ENCODE data around the gene ALPP.
"Not testable (repeated sequence)": the region's sequence is repeated elsewhere in the genome, so short reads cannot be mapped to it uniquely, and the experiment has no call there.

Gene ALPP

DNA sequence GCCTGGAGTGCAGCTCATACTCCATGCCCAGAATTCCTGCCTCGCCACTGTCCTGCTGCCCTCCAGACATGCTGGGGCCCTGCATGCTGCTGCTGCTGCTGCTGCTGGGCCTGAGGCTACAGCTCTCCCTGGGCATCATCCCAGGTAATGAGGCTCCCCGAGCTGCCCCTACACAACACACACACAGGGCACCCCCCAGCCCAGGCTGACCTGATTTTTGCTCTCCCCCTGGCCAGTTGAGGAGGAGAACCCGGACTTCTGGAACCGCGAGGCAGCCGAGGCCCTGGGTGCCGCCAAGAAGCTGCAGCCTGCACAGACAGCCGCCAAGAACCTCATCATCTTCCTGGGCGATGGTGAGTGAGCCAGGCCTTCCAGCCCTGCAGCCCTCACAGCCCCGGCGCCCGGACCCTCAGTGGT lies at the start of gene ALPP:
TSS of gene ALPP (plus strand) at position 17 of the 417 bp plus-strand sequence. CDS start at position 69, 52 bp downstream.
- DNase-seq (ENCODE audit: low read depth, low spot score); H3K4me3 ChIP-seq (ENCODE audit: low read depth, low read length); POLR2A ChIA-PET; CTCF ChIA-PET: not testable (repeated sequence)

DNA sequence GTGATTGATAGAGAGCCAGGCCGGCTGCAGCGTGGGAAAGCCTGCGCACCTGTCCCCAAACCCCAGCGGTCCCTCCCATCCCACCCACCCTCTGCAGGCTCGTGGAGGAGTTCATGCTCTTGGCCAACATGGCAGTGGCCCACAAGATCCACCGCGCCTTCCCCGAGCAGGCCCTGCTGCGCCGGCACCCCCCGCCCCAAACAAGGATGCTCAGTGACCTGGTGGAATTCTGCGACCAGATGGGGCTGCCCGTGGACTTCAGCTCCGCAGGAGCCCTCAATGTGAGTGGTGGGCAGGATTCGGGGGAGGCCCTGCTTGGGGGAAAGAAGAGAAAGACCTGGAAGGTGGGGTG lies 48.9 kb upstream of the ALPP start:
- ChIA-PET CTCF (interaction anchor here (0.7 to 12.0 kb wide), 5 partner anchors 16 to 426 kb away, joined by 4 to 222 read pairs (median 5); no protein-coding TSS in a partner anchor), POLR2A (no interaction called here)
- TF ChIP-seq, protein P1, sequence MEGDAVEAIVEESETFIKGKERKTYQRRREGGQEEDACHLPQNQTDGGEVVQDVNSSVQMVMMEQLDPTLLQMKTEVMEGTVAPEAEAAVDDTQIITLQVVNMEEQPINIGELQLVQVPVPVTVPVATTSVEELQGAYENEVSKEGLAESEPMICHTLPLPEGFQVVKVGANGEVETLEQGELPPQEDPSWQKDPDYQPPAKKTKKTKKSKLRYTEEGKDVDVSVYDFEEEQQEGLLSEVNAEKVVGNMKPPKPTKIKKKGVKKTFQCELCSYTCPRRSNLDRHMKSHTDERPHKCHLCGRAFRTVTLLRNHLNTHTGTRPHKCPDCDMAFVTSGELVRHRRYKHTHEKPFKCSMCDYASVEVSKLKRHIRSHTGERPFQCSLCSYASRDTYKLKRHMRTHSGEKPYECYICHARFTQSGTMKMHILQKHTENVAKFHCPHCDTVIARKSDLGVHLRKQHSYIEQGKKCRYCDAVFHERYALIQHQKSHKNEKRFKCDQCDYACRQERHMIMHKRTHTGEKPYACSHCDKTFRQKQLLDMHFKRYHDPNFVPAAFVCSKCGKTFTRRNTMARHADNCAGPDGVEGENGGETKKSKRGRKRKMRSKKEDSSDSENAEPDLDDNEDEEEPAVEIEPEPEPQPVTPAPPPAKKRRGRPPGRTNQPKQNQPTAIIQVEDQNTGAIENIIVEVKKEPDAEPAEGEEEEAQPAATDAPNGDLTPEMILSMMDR (IDR thresholded peaks at IDR 0.05; ENCODE audit: insufficient read depth, low read length, missing control alignments) = no peak
- H3K4me3 ChIP-seq (ENCODE audit: low read depth, low read length) = no peak overlapping the region
- DNase-seq (ENCODE audit: low read depth, low spot score) = no peak

DNA sequence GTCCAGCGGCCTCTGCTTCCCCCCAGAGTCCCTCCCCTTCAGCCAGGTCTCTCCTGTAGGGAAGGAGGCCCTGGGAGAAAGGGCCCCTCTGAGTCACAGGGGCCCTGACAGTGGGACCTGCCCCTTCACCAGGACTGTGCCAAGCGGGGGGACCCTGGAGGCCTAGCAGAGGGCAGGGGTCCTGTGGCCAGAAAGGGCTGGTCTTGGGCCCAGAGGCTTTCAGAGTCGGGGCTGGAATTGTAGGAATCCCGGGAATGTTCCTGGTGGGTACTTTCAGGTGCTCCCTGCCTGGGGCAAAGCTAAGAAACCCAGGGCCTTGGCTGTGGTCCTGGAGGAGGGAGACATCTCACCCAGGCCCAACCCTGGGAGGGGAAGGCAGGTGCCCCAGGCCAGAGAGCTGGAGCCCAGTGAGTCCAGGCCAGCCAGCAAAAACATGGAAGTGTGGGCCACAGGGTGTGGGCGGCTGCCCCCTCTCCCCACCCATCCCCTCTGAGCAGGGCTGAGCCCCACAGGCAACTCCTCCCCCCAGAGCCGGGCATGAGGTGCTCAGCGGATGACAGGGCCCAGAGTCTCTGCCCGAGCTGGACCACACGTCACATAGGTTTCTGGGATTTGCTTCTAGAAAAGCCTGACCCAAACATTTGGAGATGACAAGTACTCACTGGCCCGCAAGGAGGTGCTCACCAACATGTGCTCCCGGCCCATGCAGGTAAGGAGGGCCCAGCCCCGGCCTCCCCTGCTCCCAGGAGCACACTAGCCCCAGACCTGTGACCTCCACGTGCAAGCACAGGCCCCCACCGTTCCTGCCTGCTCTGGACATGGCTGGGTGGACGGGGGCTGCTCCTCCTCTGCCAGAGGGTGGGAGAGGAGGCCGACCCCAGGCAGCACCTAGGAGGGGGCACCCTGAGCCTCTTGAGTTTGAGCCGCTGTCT lies 48.2 kb upstream of the ALPP start:
- CTCF ChIA-PET = interaction anchor here (1.1 to 12.0 kb wide), 4 partner anchors 16 to 427 kb away, joined by 4 to 222 read pairs (median 47); no protein-coding TSS in a partner anchor
- no peak overlapping the region for H3K4me3 ChIP-seq (ENCODE audit: low read depth, low read length)

DNA sequence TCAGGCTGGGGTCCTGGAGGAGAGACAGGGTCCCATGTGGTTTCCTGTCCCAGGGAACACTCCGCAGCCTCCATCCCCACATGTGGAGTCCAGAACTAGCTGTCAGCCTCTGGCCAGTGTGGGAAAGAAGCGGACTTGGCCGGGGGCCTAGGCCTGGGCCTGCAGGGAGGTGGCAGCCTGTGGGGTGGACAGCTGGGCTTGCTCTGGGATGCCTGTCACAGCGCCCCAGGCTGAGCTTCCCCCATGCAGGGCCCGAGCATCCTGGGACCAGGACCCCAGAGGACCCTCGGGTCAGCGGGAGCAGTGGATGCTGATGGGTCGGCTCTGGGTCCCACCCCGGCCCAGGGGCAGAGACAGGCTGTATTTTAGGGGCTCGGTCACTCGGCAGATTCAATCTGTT lies 47.5 kb upstream of the ALPP start:
- CTCF ChIA-PET; DNase-seq (ENCODE audit: low read depth, low spot score); H3K4me3 ChIP-seq (ENCODE audit: low read depth, low read length); POLR2A ChIA-PET: not testable (repeated sequence)

More for the DNA sequence above, 48.2 kb upstream of the ALPP start:
- TF ChIP-seq, protein P1 (IDR thresholded peaks at IDR 0.05; ENCODE audit: insufficient read depth, low read length, missing control alignments) = no peak
- POLR2A ChIA-PET = no interaction called here
- DNase-seq (ENCODE audit: low read depth, low spot score) = no peak

GRCh38 chr2:232331641-232332040 lies 46.9 kb upstream of the ALPP start:
- DNase-seq (ENCODE audit: low read depth, low spot score); H3K4me3 ChIP-seq (ENCODE audit: low read depth, low read length); POLR2A ChIA-PET; CTCF ChIA-PET: not testable (repeated sequence)

DNA sequence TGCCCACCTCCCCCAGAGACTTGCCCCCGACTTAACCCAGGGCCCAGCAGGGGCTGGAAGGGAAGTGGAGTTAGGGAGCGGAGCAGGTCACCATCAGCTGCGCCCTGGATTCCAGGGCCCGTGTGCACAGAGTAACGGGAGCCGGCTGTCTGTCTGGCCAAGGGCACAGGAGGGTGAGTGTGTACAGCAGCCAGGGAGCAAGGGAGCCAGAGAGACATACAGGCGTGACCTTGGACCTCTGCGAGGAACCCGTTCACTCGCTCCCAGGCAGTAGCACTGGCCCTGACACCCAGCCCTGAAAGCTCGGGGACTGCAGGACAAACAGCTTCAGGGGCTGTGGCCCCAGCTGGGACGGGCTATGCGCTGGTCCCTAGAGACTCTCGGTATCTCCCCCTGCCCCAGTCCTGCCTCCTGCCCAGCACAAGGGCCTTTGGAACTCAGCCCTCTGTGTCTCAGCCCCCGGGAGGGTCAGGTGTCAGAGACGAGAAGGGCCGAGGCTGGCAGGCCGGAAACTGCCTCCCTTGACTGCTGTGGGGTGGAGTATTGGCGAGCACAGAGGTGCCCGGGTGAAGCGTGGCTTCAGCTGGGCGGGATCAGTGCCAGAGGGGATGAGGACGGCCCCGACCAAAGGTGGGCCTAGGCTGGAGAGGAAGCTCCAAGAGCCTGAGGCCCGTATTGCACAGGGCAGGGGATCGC lies 46.2 kb upstream of the ALPP start:
- DNase-seq (ENCODE audit: low read depth, low spot score); POLR2A ChIA-PET; H3K4me3 ChIP-seq (ENCODE audit: low read depth, low read length): not testable (repeated sequence)
- CTCF ChIA-PET = interaction anchor here (0.9 to 2.6 kb wide), 5 partner anchors 12 to 433 kb away, joined by 3 to 7 read pairs (median 3); partner anchors contain the start of gene PRSS56

GRCh38 chr2:232332940-232333259 lies 45.7 kb upstream of the ALPP start:
- CTCF ChIA-PET = interaction anchor here (0.9 to 4.4 kb wide), 8 partner anchors 13 to 434 kb away, joined by 3 to 33 read pairs (median 4); partner anchors contain the start of gene PRSS56

More at GRCh38 chr2:232332940-232333259, 45.7 kb upstream of the ALPP start:
- no peak for DNase-seq (ENCODE audit: low read depth, low spot score)
- TF ChIP-seq, protein P1 (IDR thresholded peaks at IDR 0.05; ENCODE audit: insufficient read depth, low read length, missing control alignments) = no peak
- POLR2A ChIA-PET = no interaction called here
- no peak overlapping the region for H3K4me3 ChIP-seq (ENCODE audit: low read depth, low read length)
